ENCODE results near the gene ABL1.

Gene ABL1

GRCh38 chr9:130810609-130811136 is 24.4 kb upstream of the ABL1 start:
- no peaks in the 10 kb centered on the region for H3K36me3 Mint-ChIP-seq (ENCODE audit: insufficient read depth)
- no peak overlapping the region for H3K4me3 Mint-ChIP-seq
- peaks cover 4 to 18% of the 10 kb centered on the region in 2 donors for H3K4me1 Mint-ChIP-seq (ENCODE audit: low read depth in 2 of 2)
- H3K9me3 Mint-ChIP-seq: no peaks in the 10 kb centered on the region
- H3K27ac Mint-ChIP-seq: peak overlapping the region in 1 of 2 donors; percentile 19
- ATAC-seq (replicated peaks): no peak
- no peak for DNase-seq
- no peaks in the 10 kb centered on the region for H3K27me3 Mint-ChIP-seq

- Mint-ChIP-seq H3K4me3 (no peak overlapping the region), H3K27ac (no peak overlapping the region)
- no peak for DNase-seq
Observed at GRCh38 chr9:130815242-130815808, 19.7 kb upstream of the ABL1 start.

GRCh38 chr9:130817914-130818313 is 17.1 kb upstream of the ABL1 start:
- ATAC-seq (replicated peaks) (no peak), DNase-seq (no peak)
- H3K4me1 Mint-ChIP-seq (ENCODE audit: low read depth in 2 of 2): peaks cover 4 to 9% of the 10 kb centered on the region in 2 donors
- peaks cover 2 to 14% of the 10 kb centered on the region in 2 donors for H3K9me3 Mint-ChIP-seq
- H3K36me3 Mint-ChIP-seq (ENCODE audit: insufficient read depth): peaks cover 3% of the 10 kb centered on the region
- H3K4me3 Mint-ChIP-seq: no peak overlapping the region
- no peak overlapping the region for H3K27ac Mint-ChIP-seq
- H3K27me3 Mint-ChIP-seq: no peaks in the 10 kb centered on the region

More at GRCh38 chr9:130815242-130815808, 19.7 kb upstream of the ABL1 start:
- Mint-ChIP-seq H3K27me3 (no peaks in the 10 kb centered on the region), H3K9me3 (peaks cover 2 to 14% of the 10 kb centered on the region in 2 donors), H3K4me1 (ENCODE audit: low read depth in 2 of 2) (peaks cover 3 to 9% of the 10 kb centered on the region in 2 donors), H3K36me3 (ENCODE audit: insufficient read depth) (no peaks in the 10 kb centered on the region)
- ATAC-seq (replicated peaks): no peak

- ATAC-seq (replicated peaks) (no peak), DNase-seq (no peak)
- no peak overlapping the region for H3K27ac Mint-ChIP-seq
- peaks cover 3% of the 10 kb centered on the region for H3K36me3 Mint-ChIP-seq (ENCODE audit: insufficient read depth)
- H3K4me1 Mint-ChIP-seq (ENCODE audit: low read depth in 2 of 2): peaks cover 0 to 3% of the 10 kb centered on the region in 2 donors
- peaks cover 2 to 14% of the 10 kb centered on the region in 2 donors for H3K9me3 Mint-ChIP-seq
- no peak overlapping the region for H3K4me3 Mint-ChIP-seq
- H3K27me3 Mint-ChIP-seq: no peaks in the 10 kb centered on the region
Observed at GRCh38 chr9:130820135-130820738, 14.8 kb upstream of the ABL1 start.

GRCh38 chr9:130823435-130823834 is 11.6 kb upstream of the ABL1 start:
- ATAC-seq (replicated peaks) (no peak), DNase-seq (no peak)
- H3K4me3 Mint-ChIP-seq: no peak overlapping the region
- no peak overlapping the region for H3K27ac Mint-ChIP-seq
- no peaks in the 10 kb centered on the region for H3K27me3 Mint-ChIP-seq
- H3K36me3 Mint-ChIP-seq (ENCODE audit: insufficient read depth): peaks cover 3% of the 10 kb centered on the region
- H3K4me1 Mint-ChIP-seq (ENCODE audit: low read depth in 2 of 2): peaks cover 0 to 4% of the 10 kb centered on the region in 2 donors
- H3K9me3 Mint-ChIP-seq: no peaks in the 10 kb centered on the region

GRCh38 chr9:130824079-130824478 is 11.0 kb upstream of the ABL1 start:
- Mint-ChIP-seq H3K27ac (peak overlapping the region; percentile 5 to 38), H3K4me3 (no peak overlapping the region), H3K9me3 (no peaks in the 10 kb centered on the region), H3K27me3 (no peaks in the 10 kb centered on the region), H3K36me3 (ENCODE audit: insufficient read depth) (peaks cover 3% of the 10 kb centered on the region), H3K4me1 (ENCODE audit: low read depth in 2 of 2) (peaks cover 0 to 4% of the 10 kb centered on the region in 2 donors)
- ATAC-seq (replicated peaks) (no peak), DNase-seq (no peak)

GRCh38 chr9:130824643-130825350 is 10.3 kb upstream of the ABL1 start:
- Mint-ChIP-seq H3K4me3 (no peak overlapping the region), H3K27me3 (no peaks in the 10 kb centered on the region), H3K27ac (peak overlapping the region; percentile 5 to 65), H3K4me1 (ENCODE audit: low read depth in 2 of 2) (peaks cover 3 to 4% of the 10 kb centered on the region in 2 donors), H3K36me3 (ENCODE audit: insufficient read depth) (peaks cover 3% of the 10 kb centered on the region), H3K9me3 (no peaks in the 10 kb centered on the region)
- DNase-seq: no peak
- ATAC-seq (replicated peaks): no peak

- H3K27ac Mint-ChIP-seq: peak overlapping the region; percentile 5 to 65
- ATAC-seq (replicated peaks) (no peak), DNase-seq (no peak)
- H3K9me3 Mint-ChIP-seq: no peaks in the 10 kb centered on the region
- H3K27me3 Mint-ChIP-seq: no peaks in the 10 kb centered on the region
- no peak overlapping the region for H3K4me3 Mint-ChIP-seq
- peaks cover 3% of the 10 kb centered on the region for H3K36me3 Mint-ChIP-seq (ENCODE audit: insufficient read depth)
- peaks cover 4% of the 10 kb centered on the region in 2 donors for H3K4me1 Mint-ChIP-seq (ENCODE audit: low read depth in 2 of 2)
Observed at GRCh38 chr9:130825351-130825651, 9.8 kb upstream of the ABL1 start.

GRCh38 chr9:130825809-130826208 is 9.2 kb upstream of the ABL1 start:
- peaks cover 3 to 4% of the 10 kb centered on the region in 2 donors for H3K4me1 Mint-ChIP-seq (ENCODE audit: low read depth in 2 of 2)
- H3K27ac Mint-ChIP-seq: no peak overlapping the region
- no peaks in the 10 kb centered on the region for H3K27me3 Mint-ChIP-seq
- H3K9me3 Mint-ChIP-seq: no peaks in the 10 kb centered on the region
- no peak for DNase-seq
- peak; percentile 43 for ATAC-seq (replicated peaks)
- H3K4me3 Mint-ChIP-seq: no peak overlapping the region
- peaks cover 3% of the 10 kb centered on the region for H3K36me3 Mint-ChIP-seq (ENCODE audit: insufficient read depth)

- no peak overlapping the region for H3K4me3 Mint-ChIP-seq
- ATAC-seq (replicated peaks) (no peak), DNase-seq (no peak)
- peaks cover 7% of the 10 kb centered on the region for H3K36me3 Mint-ChIP-seq (ENCODE audit: insufficient read depth)
- H3K27ac Mint-ChIP-seq: no peak overlapping the region
- no peaks in the 10 kb centered on the region for H3K9me3 Mint-ChIP-seq
- H3K27me3 Mint-ChIP-seq: no peaks in the 10 kb centered on the region
- peaks cover 16 to 18% of the 10 kb centered on the region in 2 donors for H3K4me1 Mint-ChIP-seq (ENCODE audit: low read depth in 2 of 2)
Observed at GRCh38 chr9:130829762-130830161, 5.3 kb upstream of the ABL1 start.

GRCh38 chr9:130830231-130830760 is 4.8 kb upstream of the ABL1 start:
- Mint-ChIP-seq H3K4me1 (ENCODE audit: low read depth in 2 of 2) (peaks cover 13 to 19% of the 10 kb centered on the region in 2 donors), H3K9me3 (no peaks in the 10 kb centered on the region), H3K27ac (peak overlapping the region in 1 of 2 donors; percentile 8), H3K4me3 (no peak overlapping the region), H3K27me3 (no peaks in the 10 kb centered on the region), H3K36me3 (ENCODE audit: insufficient read depth) (peaks cover 9% of the 10 kb centered on the region)
- ATAC-seq (replicated peaks) (no peak), DNase-seq (no peak)

- DNase-seq: no peak
- Mint-ChIP-seq H3K4me1 (ENCODE audit: low read depth in 2 of 2) (peaks cover 13 to 26% of the 10 kb centered on the region in 2 donors), H3K27me3 (no peaks in the 10 kb centered on the region), H3K9me3 (no peaks in the 10 kb centered on the region), H3K27ac (peak overlapping the region; percentile 8 to 81), H3K36me3 (ENCODE audit: insufficient read depth) (peaks cover 17% of the 10 kb centered on the region), H3K4me3 (no peak overlapping the region)
- no peak for ATAC-seq (replicated peaks)
Observed at GRCh38 chr9:130831077-130831476, 4.0 kb upstream of the ABL1 start.

GRCh38 chr9:130833031-130833990 is 1.7 kb upstream of the ABL1 start:
- no peak for DNase-seq
- ATAC-seq (replicated peaks): no peak
- Mint-ChIP-seq H3K9me3 (no peaks in the 10 kb centered on the region), H3K4me3 (peak overlapping the region; percentile 93 to 98), H3K27me3 (no peaks in the 10 kb centered on the region), H3K27ac (peak overlapping the region; percentile 86 to 99), H3K4me1 (ENCODE audit: low read depth in 2 of 2) (peaks cover 20 to 35% of the 10 kb centered on the region in 2 donors), H3K36me3 (ENCODE audit: insufficient read depth) (peaks cover 18% of the 10 kb centered on the region)
